ENCODE data around the gene ZNF582. TPM values are rescaled to one million over a fixed set of nuclear protein-coding genes. Genes with fewer than 3 reads are reported as not detected.

ZNF582 gene
- 4.8 TPM for total RNA-seq

DNA sequence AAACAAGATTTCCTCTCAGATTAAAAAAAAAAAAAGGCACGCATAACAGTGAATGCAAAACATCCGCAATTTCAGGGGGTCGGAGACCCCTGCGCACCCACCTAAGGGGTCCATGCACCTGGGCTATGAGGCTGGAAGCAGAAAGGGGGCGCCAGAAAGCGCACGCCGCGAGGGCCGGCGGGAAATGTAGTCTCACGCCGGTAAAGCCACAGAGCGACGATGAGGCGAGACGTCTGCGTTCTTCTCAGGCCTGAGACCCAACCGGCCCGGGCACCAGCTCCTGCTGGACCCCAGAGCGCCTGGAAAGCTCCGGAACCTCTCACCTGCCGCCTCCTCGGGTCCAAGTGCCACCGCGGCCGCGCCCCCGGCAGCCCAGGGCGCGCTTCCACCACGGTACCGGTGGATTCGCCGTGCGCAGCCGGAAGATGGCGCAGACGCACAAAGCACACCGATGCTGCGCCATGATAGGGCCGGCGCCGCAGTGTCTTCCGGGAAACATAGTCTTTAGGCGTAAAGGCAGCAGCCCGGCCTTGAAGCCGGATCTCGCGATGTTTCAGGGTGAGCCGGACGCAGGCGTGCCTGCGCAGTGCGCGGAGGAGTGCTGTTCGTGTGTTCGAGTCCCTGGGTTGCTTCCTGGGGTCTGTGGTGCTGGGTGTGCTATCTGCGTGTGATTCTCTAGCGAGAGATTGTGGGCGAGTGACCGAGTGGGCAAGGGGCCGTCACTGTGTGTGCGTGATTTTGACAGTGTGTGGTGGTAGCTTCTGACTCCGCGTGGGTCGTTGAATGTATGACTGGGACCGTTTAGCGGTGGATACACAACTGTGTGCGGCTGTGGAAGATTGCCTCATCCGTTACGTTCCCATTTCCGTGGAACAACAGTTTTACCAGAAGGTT lies at the start of gene ZNF582:
Gene ZNF582 (minus strand): TSS at position 416 of the 894 bp plus-strand sequence. CDS start 1,782 bp downstream, outside the sequence.
- peak; percentile 92 for DNase-seq

GRCh38 chr19:56441206-56441792 lies 48.0 kb upstream of the ZNF582 start:
- DNase-seq: no peak

DNA sequence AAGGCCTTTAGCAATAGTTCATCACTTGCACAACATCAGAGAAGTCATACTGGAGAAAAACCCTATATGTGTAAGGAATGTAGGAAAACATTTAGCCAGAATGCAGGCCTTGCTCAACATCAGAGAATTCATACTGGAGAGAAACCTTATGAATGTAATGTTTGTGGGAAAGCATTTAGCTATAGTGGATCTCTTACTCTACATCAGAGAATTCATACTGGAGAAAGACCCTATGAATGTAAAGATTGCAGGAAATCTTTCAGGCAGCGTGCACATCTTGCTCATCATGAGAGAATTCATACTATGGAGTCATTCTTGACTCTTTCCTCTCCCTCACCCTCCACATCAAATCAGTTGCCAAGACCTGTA lies 30.6 kb upstream of the ZNF582 start:
- no peak for DNase-seq

GRCh38 chr19:56423276-56423984 lies 30.1 kb upstream of the ZNF582 start:
- DNase-seq: no peak

DNA sequence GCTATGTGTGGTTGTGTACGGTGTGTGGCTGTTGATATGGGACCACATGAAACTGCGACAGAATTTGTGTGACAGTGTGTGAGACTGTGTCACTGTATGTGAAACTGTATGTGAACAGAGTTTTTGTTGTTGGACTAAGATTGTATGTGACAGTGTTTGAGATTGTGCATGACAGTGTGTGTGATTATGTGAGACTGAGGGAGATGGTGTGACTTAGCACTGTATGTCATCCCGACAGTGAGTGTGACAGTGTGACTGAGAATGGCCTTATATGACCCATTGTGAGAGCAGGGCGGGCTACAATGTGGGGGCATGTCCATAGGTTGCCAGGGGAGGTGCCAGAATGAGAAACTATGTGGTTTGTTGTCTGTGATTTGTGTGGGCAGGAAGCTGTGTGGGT lies 11.7 kb upstream of the ZNF582 start:
- no peak for DNase-seq

GRCh38 chr19:56404705-56405056 lies 11.3 kb upstream of the ZNF582 start:
- DNase-seq: no peak

- DNase-seq: peak; percentile 92
These were observed 10.7 kb upstream of the ZNF582 start, which contains the start of gene ZNF583 for GRCh38 chr19:56403764-56404704. Gene ZNF583, plus strand, starts transcription at chr19:56404332. Its CDS starts 2,783 bp downstream, at chr19:56407115.

- no peak for DNase-seq
These were observed 9.9 kb upstream of the ZNF582 start for GRCh38 chr19:56403261-56403660.

- DNase-seq: no peak
These were observed 7.2 kb upstream of the ZNF582 start for GRCh38 chr19:56400485-56400884.

DNA sequence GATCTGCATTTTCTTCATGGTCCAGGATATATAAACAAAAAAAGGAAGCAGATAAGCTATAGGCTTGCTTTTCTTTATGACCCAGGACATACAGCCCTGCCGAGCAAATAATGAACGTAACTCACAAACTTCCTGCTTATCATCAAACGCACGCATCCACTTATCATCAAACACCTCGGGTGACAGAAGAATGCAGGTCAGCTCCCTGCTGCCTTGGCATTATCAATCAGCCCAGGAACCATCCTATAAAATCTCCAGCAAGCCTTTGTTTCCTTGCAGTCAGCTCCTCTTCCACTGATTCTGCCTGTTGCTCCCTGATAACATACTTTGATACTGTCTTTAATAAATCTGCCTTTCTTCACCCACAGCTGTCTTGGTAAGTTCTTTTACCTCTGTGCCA lies 5.5 kb upstream of the ZNF582 start:
- DNase-seq: no peak

DNA sequence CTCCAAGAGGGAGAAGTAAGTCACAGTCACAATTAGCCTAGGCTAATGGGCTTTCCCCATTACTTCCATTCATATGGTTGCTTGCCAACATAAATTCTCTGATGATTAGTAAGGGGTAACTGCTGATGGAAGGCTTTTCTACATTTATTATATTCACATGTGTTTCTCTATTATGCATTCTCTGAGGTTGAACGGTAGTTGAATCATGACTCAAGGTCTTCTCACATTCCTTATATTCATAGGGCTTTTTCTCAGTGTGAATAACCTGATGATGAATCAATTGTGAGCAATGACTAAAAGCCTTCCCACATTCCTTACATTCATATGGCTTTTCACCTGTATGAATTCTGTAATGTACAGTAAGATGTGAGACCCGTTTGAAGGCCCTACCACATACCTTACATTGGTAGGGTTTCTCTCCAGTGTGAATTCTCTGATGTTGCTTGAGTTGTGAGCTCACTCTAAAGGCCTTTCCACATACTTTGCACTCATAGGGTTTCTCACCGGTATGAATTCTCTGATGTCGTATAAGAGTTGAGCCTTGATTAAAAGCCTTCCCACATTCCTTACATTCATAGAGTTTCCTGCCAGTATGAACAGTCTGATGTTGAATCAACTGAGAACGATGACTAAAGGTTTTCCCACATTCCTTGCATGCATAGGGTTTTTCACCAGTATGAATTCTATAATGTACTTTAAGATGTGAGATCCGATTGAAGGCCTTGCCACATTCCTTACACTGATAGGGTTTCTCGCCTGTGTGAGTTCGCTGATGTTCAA lies 9.3 kb downstream of the ZNF582 start:
- DNase-seq: no peak

DNA sequence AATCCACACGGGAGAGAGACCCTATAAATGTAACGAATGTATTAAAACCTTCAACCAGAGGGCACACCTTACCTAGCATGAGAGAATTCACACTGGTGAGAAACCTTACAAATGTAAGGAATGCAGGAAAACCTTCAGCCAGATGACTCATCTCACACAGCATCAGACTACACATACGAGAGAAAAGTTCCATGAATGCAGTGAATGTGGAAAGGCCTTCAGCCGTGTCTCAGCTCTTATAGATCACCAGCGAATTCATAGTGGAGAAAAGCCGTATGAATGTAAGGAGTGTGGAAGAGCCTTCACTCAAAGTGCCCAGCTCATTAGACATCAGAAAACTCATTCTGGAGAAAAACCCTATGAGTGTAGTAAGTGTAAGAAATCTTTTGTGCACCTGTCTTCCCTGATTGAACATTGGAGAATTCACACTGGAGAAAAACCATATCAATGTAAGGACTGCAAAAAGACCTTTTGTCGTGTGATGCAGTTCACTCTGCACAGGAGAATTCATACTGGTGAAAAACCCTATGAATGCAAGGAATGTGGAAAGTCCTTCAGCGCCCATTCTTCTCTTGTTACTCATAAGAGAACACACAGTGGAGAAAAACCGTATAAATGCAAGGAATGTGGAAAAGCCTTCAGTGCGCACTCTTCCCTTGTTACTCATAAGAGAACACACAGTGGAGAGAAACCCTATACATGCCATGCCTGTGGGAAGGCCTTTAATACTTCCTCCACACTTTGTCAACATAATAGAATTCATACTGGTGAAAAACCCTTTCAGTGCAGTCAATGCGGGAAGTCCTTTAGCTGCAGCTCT lies 16.0 kb downstream of the ZNF582 start:
- no peak for DNase-seq

- DNase-seq: no peak
These were observed 21.1 kb downstream of the ZNF582 start for GRCh38 chr19:56372281-56372680.

DNA sequence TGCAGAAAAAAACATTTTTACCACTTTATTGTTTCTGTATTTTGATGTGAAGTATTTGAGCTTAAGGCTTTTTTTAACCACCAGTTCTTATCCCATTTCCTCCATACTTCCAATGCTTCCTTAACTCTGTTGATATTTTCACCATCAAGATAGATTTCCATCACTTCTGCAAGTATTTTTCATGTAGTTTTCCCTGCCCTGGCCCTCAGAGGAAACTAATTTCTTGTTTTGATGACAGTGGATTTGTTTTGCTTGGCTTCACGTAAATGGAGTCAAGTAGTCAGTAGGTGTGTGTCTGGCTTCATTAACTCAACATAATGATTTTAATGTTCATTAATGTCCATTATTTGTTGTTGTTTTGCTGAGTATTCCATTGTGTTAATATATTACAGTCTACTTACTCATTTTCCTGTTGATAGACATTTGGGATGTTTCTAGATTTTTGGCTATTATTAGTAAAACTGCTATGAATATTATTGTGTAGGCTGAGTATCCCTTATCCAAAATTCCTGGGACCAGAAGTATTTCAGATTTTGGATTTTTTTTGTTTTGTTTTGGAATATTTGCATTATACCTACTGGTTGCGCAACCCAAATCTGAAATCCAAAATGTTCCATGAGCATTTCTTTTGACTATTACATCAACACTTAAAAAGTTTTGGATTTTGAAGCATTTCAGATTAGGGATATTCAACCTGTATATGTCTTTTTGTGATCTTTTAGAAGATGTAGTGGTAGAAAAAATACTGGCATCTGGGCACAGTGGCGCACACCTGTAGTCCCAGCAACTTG lies 23.3 kb downstream of the ZNF582 start:
- no peak for DNase-seq

DNA sequence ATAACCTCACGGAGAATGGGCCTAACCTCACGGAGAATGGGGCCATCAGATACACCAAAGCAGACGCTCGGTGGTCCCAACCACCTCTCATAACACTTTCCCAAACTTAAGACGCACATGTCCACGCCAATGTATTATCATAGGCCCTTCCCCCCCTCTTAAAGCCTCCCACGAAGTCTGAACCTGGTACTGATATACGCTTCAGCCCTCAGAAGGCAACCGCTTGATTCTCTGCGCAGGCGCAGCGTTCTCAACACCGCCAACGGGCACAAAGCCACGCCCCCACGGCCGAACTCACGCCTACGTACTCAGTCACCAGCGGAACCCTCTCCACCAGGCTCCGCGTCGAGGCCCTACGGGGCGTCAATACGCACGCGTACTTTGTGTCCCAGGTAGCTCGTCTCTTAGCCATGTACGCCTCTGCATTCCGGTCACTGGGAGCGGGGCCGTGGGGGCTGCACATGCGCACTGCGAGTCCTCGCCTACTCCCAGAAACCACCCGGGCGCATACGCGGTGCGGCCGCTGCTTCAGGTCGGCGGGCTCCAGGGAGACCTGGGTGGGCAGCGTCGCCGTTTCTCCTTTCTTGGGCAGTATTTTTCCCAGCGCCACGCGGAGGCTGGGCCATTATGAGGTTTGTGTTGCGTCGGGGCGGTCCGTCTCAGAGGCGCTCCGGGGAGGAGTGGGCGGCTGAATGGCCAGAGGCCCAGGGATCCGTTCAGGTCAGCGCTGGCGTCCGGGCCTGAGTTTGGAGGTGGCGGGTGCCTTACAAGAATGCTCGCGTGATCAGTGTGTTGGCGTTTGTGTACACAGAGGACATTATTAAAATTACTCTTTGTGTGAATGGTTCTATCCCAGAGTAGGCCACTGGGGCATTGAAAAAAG lies 25.3 kb downstream of the ZNF582 start:
- peak; percentile 84 for DNase-seq

- DNase-seq: no peak
These were observed 32.5 kb downstream of the ZNF582 start for GRCh38 chr19:56360841-56361240.

DNA sequence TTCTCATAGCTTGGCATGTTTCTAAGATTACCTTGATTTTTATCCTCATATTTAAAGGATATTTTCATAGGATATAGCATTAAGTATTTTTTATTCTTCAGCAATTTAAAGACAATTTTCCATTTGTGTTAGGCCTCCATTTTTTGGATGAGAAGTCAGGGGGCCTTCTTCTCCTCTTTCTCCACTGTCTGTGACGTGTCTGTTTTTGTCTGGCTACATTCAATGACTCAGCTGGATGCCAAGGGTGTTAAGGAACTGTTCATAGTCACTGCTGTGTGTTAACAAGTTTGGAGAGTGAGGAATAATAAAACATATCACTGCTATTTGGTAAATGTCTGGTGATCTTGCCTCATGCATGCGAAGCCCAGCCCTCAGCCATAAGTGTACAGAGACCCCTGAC lies 36.4 kb downstream of the ZNF582 start:
- DNase-seq: no peak

DNA sequence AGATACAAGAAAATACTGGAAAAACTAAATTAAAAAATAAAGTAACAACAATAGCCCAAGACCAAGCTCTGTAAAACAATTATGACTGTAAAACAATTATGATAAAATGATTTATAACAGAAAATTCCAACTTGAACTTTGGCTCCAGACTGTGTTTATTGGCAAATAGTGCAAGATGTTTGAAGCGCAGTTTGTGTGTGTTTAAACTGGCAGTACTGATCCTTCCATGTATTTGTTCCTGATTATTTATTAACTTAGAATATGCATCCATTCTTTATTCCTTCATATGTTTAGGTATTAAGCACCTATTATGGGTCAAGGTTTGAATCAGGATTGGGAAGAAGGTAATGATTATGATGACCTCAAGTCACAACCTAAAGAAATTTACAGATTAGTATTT lies 37.8 kb downstream of the ZNF582 start:
- no peak for DNase-seq
